ENCODE results near the gene GALNT4.

The GALNT4 gene

DNA sequence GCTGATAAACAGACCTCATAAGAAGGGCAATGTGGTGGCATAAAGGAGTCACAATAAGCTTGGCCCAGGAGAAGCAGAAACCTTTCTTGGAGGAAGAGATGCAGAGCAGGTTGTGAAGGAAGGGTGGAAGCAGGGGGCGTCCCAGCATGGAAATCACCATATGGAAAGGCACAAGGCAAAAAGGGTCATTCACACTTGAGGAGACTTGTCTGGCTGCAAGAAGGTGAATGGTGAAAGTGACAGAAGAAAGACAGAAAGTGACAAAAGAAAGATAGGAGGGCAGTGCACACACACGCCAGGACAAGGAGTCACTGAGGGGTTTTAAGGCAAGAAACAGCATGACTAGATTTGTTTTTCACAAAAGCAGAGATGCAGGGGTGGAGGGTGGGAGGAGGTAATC is 38.3 kb downstream of the GALNT4 start:
- Histone ChIP-seq H3F3A (ENCODE audit: insufficient read depth) (no peaks in the 10 kb centered on the region), H3K36me3 (ENCODE audit: low read length) (no peaks in the 10 kb centered on the region), H3K27ac (ENCODE audit: low read depth, low read length) (no peak overlapping the region), H3K4me3 (ENCODE audit: insufficient read depth, low read length, poor library complexity, severe bottlenecking) (no peak overlapping the region), H2AFZ (ENCODE audit: low read depth, low read length, severe bottlenecking) (no peak overlapping the region), H3K79me2 (ENCODE audit: insufficient read depth, low read length) (no peaks in the 10 kb centered on the region), H4K20me1 (ENCODE audit: low read depth, low read length) (no peaks in the 10 kb centered on the region), H3K9me2 (replicated peaks; ENCODE audit: insufficient read depth, low read length) (no peaks in the 10 kb centered on the region), H3K9ac (ENCODE audit: low read length) (no peak overlapping the region), H3K27me3 (ENCODE audit: low read length) (no peaks in the 10 kb centered on the region), H3K9me3 (ENCODE audit: insufficient read depth, low read length) (no peaks in the 10 kb centered on the region), H3K4me2 (ENCODE audit: low read depth, low read length, poor library complexity, severe bottlenecking) (no peak overlapping the region)
- no peak for TF ChIP-seq EZH2phosphoT487 (conservative IDR thresholded peaks at IDR 0.05; ENCODE audit: low read length)
- TF ChIP-seq CTCF (IDR thresholded peaks at IDR 0.05; ENCODE audit: insufficient read depth, low read length, poor library complexity, severe bottlenecking), result no peak

- Histone ChIP-seq H3K9ac (ENCODE audit: low read length) (no peak overlapping the region), H3K27ac (ENCODE audit: low read depth, low read length) (no peak overlapping the region), H3K4me2 (ENCODE audit: low read depth, low read length, poor library complexity, severe bottlenecking) (no peak overlapping the region), H3K4me3 (ENCODE audit: insufficient read depth, low read length, poor library complexity, severe bottlenecking) (no peak overlapping the region), H3K9me2 (replicated peaks; ENCODE audit: insufficient read depth, low read length) (no peaks in the 10 kb centered on the region), H3K36me3 (ENCODE audit: low read length) (no peaks in the 10 kb centered on the region), H4K20me1 (ENCODE audit: low read depth, low read length) (no peaks in the 10 kb centered on the region), H3K27me3 (ENCODE audit: low read length) (no peaks in the 10 kb centered on the region), H2AFZ (ENCODE audit: low read depth, low read length, severe bottlenecking) (no peak overlapping the region), H3K9me3 (ENCODE audit: insufficient read depth, low read length) (no peaks in the 10 kb centered on the region), H3K79me2 (ENCODE audit: insufficient read depth, low read length) (no peaks in the 10 kb centered on the region), H3F3A (ENCODE audit: insufficient read depth) (no peaks in the 10 kb centered on the region)
- TF ChIP-seq CTCF (IDR thresholded peaks at IDR 0.05; ENCODE audit: insufficient read depth, low read length, poor library complexity, severe bottlenecking), result no peak
Measured at GRCh38 chr12:89484470-89484869, 40.1 kb downstream of the GALNT4 start.

DNA sequence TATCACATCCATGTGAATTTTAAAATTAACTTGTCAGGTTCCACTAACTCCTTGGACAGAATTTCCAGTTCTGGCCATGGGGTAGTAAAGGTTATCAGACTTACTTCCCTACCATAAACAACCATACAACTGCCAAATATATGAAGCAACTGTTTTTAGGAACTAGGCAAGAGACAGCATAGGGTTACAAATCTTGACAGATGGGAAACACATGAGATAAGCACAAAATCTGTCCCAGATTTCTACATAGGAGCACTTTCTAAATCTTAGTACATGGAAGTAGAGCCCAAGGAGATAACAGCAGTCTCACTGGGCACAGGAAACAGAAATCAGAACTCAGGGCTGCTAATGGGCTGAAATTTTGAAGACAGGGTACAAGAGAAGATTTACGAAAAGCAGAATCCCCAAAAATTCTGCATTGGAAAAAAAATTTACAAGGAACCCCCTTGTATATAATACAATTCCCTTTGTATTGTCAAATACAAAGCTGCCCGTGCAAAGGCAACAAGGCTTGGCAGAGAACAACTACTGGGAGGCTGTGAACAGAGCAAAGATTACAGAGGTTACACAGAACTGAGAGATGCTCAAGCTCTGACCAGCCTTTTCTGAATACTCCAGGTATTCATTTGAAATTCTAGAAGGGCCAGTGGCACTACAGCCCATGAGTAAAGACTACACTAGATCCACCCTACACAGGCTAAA is 43.2 kb downstream of the GALNT4 start:
- Histone ChIP-seq H3K4me2 (ENCODE audit: low read depth, low read length, poor library complexity, severe bottlenecking) (no peak overlapping the region), H3K36me3 (ENCODE audit: low read length) (no peaks in the 10 kb centered on the region), H3K9me3 (ENCODE audit: insufficient read depth, low read length) (no peaks in the 10 kb centered on the region), H2AFZ (ENCODE audit: low read depth, low read length, severe bottlenecking) (no peak overlapping the region), H3F3A (ENCODE audit: insufficient read depth) (no peaks in the 10 kb centered on the region), H3K9me2 (replicated peaks; ENCODE audit: insufficient read depth, low read length) (no peaks in the 10 kb centered on the region), H3K79me2 (ENCODE audit: insufficient read depth, low read length) (no peaks in the 10 kb centered on the region), H3K9ac (ENCODE audit: low read length) (no peak overlapping the region), H3K27ac (ENCODE audit: low read depth, low read length) (no peak overlapping the region), H3K27me3 (ENCODE audit: low read length) (no peaks in the 10 kb centered on the region), H3K4me3 (ENCODE audit: insufficient read depth, low read length, poor library complexity, severe bottlenecking) (no peak overlapping the region), H4K20me1 (ENCODE audit: low read depth, low read length) (no peaks in the 10 kb centered on the region)
- TF ChIP-seq CTCF (IDR thresholded peaks at IDR 0.05; ENCODE audit: insufficient read depth, low read length, poor library complexity, severe bottlenecking) (no peak), EZH2phosphoT487 (conservative IDR thresholded peaks at IDR 0.05; ENCODE audit: low read length) (no peak)

Data from SU-DHL-6 (cell line).